ENCODE data around the gene SMIM9.
"Not testable (repeated sequence)": the region's sequence is repeated elsewhere in the genome, so short reads cannot be mapped to it uniquely, and the experiment has no call there.

SMIM9 gene

GRCh38 chrX:154834562-154834961 is at the start of gene SMIM9:
Gene SMIM9 (minus strand): TSS chrX:154834662. CDS start chrX:154830856, 3,806 bp downstream.
- DNase-seq (ENCODE audit: low read depth, low spot score), result no peak

GRCh38 chrX:154884069-154884468 is 49.6 kb upstream of the SMIM9 start:
- not testable (repeated sequence) for DNase-seq (ENCODE audit: low read depth, low spot score)

- no peak for DNase-seq (ENCODE audit: low read depth, low spot score)
Measured at GRCh38 chrX:154873329-154873728, 38.9 kb upstream of the SMIM9 start.

GRCh38 chrX:154868522-154868921 is 34.1 kb upstream of the SMIM9 start:
- DNase-seq (ENCODE audit: low read depth, low spot score), result not testable (repeated sequence)

- no peak for DNase-seq (ENCODE audit: low read depth, low spot score)
Measured at GRCh38 chrX:154855256-154855655, 20.8 kb upstream of the SMIM9 start.

- no peak for DNase-seq (ENCODE audit: low read depth, low spot score)
Measured at GRCh38 chrX:154850957-154851611, 16.6 kb upstream of the SMIM9 start.

GRCh38 chrX:154840856-154841255 is 6.4 kb upstream of the SMIM9 start:
- DNase-seq (ENCODE audit: low read depth, low spot score), result peak; percentile 1

- no peak for DNase-seq (ENCODE audit: low read depth, low spot score)
Measured at GRCh38 chrX:154836163-154836562, 1.7 kb upstream of the SMIM9 start.

GRCh38 chrX:154833746-154834274 is 652 bp downstream of the SMIM9 start:
- no peak for DNase-seq (ENCODE audit: low read depth, low spot score)

- no peak for DNase-seq (ENCODE audit: low read depth, low spot score)
Measured at GRCh38 chrX:154829926-154830442, 4.5 kb downstream of the SMIM9 start.

GRCh38 chrX:154829134-154829533 is 5.3 kb downstream of the SMIM9 start:
- DNase-seq (ENCODE audit: low read depth, low spot score), result no peak

- no peak for DNase-seq (ENCODE audit: low read depth, low spot score)
Measured at GRCh38 chrX:154828016-154828408, 6.5 kb downstream of the SMIM9 start.

GRCh38 chrX:154827194-154828015 is 7.1 kb downstream of the SMIM9 start:
- DNase-seq (ENCODE audit: low read depth, low spot score), result no peak

GRCh38 chrX:154825586-154825985 is 8.9 kb downstream of the SMIM9 start:
- DNase-seq (ENCODE audit: low read depth, low spot score), result not testable (repeated sequence)

GRCh38 chrX:154824638-154825037 is 9.8 kb downstream of the SMIM9 start:
- no peak for DNase-seq (ENCODE audit: low read depth, low spot score)

GRCh38 chrX:154822029-154822428 is 12.4 kb downstream of the SMIM9 start:
- no peak for DNase-seq (ENCODE audit: low read depth, low spot score)

GRCh38 chrX:154821523-154821922 is 12.9 kb downstream of the SMIM9 start:
- no peak for DNase-seq (ENCODE audit: low read depth, low spot score)

GRCh38 chrX:154819771-154820341 is 14.6 kb downstream of the SMIM9 start:
- DNase-seq (ENCODE audit: low read depth, low spot score), result no peak

- DNase-seq (ENCODE audit: low read depth, low spot score), result no peak
Measured at GRCh38 chrX:154818916-154819770, 15.3 kb downstream of the SMIM9 start.

- not testable (repeated sequence) for DNase-seq (ENCODE audit: low read depth, low spot score)
Measured at GRCh38 chrX:154817048-154817618, 17.3 kb downstream of the SMIM9 start.

Data from smooth muscle cell of the brain vasculature (primary cell).